VCaP (cell line): ENCODE data around the gene JHY.

Experiments
- H3K27ac ChIP-seq: fragments of 450-650 bp; 2 replicates; pipeline ENCODE4 v1.5.1; 2017
- TF ChIP-seq, protein P1 (sequence below): fragments of 450-650 bp; conservative IDR thresholded peaks from 2 replicates; pipeline ENCODE4 v1.5.1; 2017; ENCODE audit warnings: mild to moderate bottlenecking, moderate library complexity

Gene JHY

DNA sequence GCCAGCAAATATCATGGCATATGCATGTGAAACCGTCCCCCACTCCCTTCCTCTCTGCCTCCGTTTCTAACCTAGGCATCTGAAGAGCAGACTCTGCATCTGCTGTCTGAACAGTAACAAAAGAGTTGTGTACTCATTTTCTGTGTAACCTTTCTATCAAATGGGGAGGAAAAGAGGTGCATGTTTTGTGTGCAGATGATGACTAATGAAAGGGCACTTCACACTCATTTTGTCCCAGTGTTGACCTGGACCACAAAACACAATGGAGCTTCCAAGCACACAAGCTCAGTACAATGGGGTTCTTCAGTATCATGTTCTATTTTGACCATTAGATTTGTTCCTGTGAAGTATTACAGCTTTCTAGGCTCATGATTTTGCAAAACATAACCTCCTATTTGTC, 13.0 kb downstream of the JHY start:
- H3K27ac ChIP-seq, result no peak overlapping the region
- TF ChIP-seq, protein P1, sequence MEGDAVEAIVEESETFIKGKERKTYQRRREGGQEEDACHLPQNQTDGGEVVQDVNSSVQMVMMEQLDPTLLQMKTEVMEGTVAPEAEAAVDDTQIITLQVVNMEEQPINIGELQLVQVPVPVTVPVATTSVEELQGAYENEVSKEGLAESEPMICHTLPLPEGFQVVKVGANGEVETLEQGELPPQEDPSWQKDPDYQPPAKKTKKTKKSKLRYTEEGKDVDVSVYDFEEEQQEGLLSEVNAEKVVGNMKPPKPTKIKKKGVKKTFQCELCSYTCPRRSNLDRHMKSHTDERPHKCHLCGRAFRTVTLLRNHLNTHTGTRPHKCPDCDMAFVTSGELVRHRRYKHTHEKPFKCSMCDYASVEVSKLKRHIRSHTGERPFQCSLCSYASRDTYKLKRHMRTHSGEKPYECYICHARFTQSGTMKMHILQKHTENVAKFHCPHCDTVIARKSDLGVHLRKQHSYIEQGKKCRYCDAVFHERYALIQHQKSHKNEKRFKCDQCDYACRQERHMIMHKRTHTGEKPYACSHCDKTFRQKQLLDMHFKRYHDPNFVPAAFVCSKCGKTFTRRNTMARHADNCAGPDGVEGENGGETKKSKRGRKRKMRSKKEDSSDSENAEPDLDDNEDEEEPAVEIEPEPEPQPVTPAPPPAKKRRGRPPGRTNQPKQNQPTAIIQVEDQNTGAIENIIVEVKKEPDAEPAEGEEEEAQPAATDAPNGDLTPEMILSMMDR, result no peak

DNA sequence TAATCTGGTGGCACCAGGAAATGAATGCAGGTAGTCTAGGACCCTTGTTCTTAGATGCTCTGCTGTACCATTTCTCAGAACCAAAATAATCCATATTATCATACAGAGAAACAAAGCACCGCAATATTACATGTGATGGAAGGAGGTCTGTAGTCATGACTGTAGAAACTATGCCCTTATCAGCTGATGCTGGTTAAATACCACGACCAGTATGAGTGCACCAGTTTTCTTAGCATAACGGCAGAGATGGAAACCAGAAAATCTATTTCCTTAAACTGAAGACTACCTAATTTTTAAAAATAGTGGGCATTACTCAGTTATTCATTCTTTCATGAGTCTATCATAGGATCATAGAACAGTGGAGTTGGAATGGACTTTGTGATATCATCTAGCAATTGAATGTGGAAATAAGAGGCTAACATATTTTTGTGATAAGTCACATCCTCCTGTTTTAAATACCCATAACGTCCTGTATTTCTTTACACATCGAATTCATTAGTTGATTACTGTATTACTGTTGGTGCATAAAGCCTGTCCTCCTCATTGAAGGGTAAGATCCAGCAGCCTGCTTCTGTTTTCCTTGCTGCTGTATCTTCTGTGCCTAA, 15.1 kb downstream of the JHY start:
- TF ChIP-seq, protein P1, result no peak
- no peak overlapping the region for H3K27ac ChIP-seq

DNA sequence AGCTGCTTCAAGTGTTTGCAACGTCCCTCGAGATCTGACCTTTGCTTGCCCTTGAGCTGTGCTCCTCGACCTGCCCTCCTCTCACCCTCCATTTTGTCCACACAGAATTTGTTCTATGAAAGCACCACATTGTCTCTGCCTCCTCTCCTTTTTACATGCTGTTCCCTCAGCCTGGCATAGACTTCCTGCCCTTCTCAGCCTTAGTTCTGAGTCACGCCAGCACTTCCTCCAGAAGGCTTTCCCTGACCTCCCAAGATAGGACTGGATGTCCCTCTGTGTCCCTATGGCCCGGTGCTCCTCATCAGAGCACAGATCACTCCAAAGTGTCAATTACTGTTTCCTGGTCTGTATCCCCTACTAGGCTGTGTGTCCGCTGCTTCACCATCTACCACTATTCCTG, 16.2 kb downstream of the JHY start:
- H3K27ac ChIP-seq, result peak overlapping the region; percentile 39
- TF ChIP-seq, protein P1, result no peak

DNA sequence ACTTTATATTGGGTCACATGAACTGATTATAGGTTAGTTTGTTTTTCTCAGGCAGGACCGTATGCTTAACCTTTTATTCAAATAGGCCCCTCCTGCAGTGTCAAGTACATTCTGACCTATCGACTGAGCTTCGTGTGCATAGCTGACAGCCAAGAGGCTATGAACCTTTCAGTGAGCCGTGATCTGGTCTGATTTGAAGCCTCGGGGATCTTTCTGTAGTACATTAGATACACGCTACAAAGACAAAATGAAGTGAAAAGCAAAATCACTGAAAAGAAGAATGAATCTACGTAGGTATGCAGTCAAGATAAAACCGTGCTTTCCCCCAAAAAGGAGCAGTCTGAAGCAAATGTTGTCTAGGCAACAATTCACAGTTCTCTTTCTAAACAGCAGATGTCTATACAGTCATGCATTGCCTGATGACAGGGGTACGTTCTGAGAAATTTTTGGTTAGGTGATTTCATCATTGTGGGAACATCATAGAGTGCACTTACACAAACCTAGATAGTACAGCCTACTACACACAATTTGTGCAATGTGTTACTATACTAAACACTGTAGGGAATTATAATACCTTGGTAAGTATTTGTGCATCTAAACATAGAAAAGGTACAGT, 18.1 kb downstream of the JHY start:
- no peak overlapping the region for H3K27ac ChIP-seq
- TF ChIP-seq, protein P1, result no peak

DNA sequence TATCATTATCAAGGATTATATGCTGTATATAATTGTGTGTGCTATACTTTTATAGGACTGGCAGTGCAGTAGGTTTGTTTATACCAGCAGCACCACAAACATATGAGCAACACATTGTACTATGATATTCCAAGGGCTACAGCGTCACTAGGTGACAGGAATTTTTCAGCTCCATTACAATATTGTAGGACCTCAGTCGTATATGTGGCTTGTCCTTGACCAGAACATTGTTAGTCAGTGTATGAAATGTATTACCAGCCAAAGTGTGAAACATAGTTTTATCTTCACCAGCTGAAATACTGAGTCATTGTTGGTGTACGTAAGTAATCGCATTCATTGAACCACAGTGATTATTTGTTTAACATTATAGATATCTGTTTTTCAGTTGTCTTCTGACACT, 20.4 kb downstream of the JHY start:
- TF ChIP-seq, protein P1, result no peak
- H3K27ac ChIP-seq, result no peak overlapping the region

DNA sequence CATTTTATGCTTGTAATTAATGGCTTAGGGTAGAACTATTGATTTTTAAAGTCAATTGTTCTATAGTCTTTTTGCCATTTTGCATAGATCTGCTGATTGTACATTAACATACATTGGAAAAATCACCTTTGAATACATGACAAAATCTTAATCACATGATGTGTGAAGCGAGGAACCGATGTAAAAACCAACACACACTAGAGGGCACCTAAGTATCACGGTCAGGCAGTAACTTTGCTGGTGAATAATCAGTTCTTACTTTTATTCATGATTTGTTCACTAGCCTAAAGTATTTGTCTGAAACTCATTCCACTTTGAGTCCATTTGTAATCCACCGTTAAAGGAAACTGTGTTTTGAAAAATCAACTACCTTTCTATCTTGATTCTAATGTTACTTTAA, 28.2 kb downstream of the JHY start:
- H3K27ac ChIP-seq, result no peak overlapping the region
- TF ChIP-seq, protein P1, result peak; percentile 82

DNA sequence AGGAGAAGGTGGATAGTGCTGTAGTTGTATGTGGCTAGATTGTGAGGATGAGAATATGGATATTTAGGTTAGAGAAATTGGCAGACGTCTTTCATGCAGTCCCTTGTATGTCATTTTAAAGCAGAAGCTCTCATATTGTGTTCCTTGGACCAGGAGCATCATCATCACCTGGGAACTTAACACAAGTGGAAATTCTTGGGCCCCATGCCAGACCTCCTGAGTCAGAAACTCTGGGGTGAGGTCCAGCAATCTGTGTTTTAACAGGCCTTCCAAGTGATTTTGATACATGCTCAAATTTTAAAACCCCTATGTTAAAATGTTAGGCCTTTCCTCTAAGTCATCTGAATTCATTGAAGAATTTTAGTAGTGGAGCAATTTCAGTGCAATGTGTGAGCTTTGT, 34.8 kb downstream of the JHY start:
- H3K27ac ChIP-seq, result no peak overlapping the region
- TF ChIP-seq, protein P1, result no peak
